ENCODE data around the gene LRP1.

The LRP1 gene

DNA sequence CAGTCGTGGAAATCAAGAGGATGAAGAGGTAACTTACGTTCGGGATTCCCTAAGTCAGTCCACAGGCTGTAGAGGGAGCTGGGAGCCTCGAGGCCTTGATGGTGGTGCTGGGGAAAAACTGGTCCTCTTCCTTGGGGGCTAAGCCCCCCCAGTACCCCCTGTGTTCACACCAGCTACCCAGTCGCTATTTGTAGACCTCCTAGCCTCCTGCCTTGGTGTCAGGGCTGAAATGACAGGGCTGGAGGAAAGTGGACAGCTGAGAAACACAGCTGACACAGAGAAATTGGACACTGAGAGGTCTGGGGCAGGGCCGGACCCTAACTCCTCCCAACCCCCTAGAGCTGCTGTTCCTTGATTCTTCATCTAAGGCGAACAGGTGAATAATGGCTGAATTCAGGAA lies 122.7 kb downstream of the LRP1 start, which contains the start of gene STAC3:
Gene STAC3, minus strand, starts transcription at position 232 of the 400 bp plus-strand sequence. CDS start 1,551 bp downstream, outside the sequence.
- CTCF ChIA-PET, result interaction anchor here (0.7 to 3.4 kb wide), 3 partner anchors 12 to 75 kb away, joined by 4 to 18 read pairs (median 6); no protein-coding TSS in a partner anchor
- DNase-seq (ENCODE audit: extremely low spot score), result no peak

DNA sequence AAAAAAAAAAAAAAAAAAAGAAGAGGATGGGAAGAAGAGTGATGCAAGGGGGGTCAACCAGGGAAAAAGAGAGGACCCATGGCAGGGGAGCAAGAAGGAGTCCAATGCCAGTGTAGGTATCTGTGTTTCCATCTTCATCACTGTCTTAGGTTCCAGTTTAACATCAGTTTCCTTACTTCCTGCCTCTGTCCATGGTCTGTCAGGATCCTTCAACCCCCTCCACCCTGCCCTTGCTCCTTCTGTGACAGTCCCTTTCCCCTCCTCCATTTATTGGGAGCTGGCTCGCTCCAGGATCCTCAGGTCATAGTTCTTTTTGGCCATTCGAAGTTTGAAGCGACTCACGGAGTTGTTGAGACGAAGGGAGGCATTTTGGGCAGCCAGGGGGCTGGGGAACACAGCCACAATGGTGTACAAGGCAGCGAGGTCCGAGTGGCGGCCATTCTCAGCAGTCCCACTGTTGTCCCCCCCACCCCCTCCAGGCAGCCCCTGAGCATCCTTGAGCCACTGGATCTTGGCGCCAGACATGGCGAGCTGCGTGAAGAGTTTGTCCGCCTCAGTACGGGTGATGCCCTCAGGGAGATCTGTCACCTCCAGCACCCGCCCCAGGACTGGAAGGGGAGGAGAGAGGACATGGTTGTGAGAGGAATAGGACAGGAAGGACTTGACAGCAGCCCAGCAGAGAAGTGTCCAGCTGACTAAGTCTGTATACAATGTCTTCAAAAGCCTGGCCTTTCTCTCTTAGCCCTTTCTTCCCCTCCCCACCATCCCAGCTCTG lies 126.4 kb downstream of the LRP1 start:
- ChIA-PET POLR2A (no interaction called here), CTCF (no interaction called here)
- DNase-seq (ENCODE audit: extremely low spot score), result no peak
- no peak for TF ChIP-seq NFRKB (IDR thresholded peaks at IDR 0.05)
- no peak for TF ChIP-seq ARNT (IDR thresholded peaks at IDR 0.05)
- TF ChIP-seq ZNF384 (IDR thresholded peaks at IDR 0.05), result no peak
- TF ChIP-seq BHLHE40 (IDR thresholded peaks at IDR 0.05; ENCODE audit: borderline replicate concordance), result no peak
- TF ChIP-seq FOXA1 (IDR thresholded peaks at IDR 0.05), result no peak
- no peak for TF ChIP-seq ELF4 (IDR thresholded peaks at IDR 0.05)
- TF ChIP-seq HDGF (IDR thresholded peaks at IDR 0.05; ENCODE audit: borderline replicate concordance), result no peak
- TF ChIP-seq FOXK2 (IDR thresholded peaks at IDR 0.05), result no peak
- TF ChIP-seq L3MBTL2 (conservative IDR thresholded peaks at IDR 0.05), result no peak
- no peak for TF ChIP-seq SUZ12 (IDR thresholded peaks at IDR 0.05)
- TF ChIP-seq FOXM1 (IDR thresholded peaks at IDR 0.05; ENCODE audit: borderline replicate concordance), result no peak
- no peak for TF ChIP-seq LEF1 (IDR thresholded peaks at IDR 0.05; ENCODE audit: borderline replicate concordance)
- TF ChIP-seq TARDBP (IDR thresholded peaks at IDR 0.05), result no peak
- no peak for TF ChIP-seq SP1 (IDR thresholded peaks at IDR 0.05)
- TF ChIP-seq, protein P1, sequence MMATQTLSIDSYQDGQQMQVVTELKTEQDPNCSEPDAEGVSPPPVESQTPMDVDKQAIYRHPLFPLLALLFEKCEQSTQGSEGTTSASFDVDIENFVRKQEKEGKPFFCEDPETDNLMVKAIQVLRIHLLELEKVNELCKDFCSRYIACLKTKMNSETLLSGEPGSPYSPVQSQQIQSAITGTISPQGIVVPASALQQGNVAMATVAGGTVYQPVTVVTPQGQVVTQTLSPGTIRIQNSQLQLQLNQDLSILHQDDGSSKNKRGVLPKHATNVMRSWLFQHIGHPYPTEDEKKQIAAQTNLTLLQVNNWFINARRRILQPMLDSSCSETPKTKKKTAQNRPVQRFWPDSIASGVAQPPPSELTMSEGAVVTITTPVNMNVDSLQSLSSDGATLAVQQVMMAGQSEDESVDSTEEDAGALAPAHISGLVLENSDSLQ (IDR thresholded peaks at IDR 0.05), result no peak
- no peak for TF ChIP-seq CTBP1 (IDR thresholded peaks at IDR 0.05; ENCODE audit: borderline replicate concordance)

More for the DNA sequence above, 122.7 kb downstream of the LRP1 start, which contains the start of gene STAC3:
- TF ChIP-seq TARDBP (IDR thresholded peaks at IDR 0.05) (no peak), LEF1 (IDR thresholded peaks at IDR 0.05; ENCODE audit: borderline replicate concordance) (no peak), SP1 (IDR thresholded peaks at IDR 0.05) (no peak), FOXK2 (IDR thresholded peaks at IDR 0.05) (no peak), NFRKB (IDR thresholded peaks at IDR 0.05) (no peak)
- TF ChIP-seq, protein P1 (IDR thresholded peaks at IDR 0.05), result no peak
- POLR2A ChIA-PET, result interaction anchor here (0.7 to 3.2 kb wide), 4 partner anchors 8 to 203 kb away, joined by 3 to 13 read pairs (median 3); partner anchors contain the start of genes INHBE, NXPH4 and SHMT2

DNA sequence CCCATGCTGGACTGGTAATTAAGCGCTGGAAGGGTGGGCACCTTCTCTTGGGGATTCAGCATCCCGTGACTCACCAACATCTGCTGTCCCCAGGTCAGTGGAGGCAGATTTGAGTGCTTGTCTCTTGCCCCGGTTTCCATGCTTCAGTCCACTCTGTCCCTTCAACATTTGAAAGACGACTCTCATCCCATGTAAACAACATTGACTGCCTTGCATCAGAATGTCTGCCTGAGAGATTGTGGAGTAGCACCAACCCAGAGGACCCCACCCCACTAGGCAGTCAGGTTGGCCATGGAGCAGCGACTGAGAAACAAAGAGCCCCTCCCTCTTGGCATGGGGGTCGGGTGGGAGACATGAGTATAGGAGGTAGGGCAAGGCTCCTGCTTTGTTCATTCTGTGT lies 127.6 kb downstream of the LRP1 start:
- CTCF ChIA-PET, result no interaction called here
- TF ChIP-seq LEF1 (IDR thresholded peaks at IDR 0.05; ENCODE audit: borderline replicate concordance) (no peak), CTBP1 (IDR thresholded peaks at IDR 0.05; ENCODE audit: borderline replicate concordance) (no peak), ELF4 (IDR thresholded peaks at IDR 0.05) (no peak), SUZ12 (IDR thresholded peaks at IDR 0.05) (no peak), ZNF384 (IDR thresholded peaks at IDR 0.05) (no peak), HDGF (IDR thresholded peaks at IDR 0.05; ENCODE audit: borderline replicate concordance) (no peak)
- TF ChIP-seq, protein P1 (IDR thresholded peaks at IDR 0.05), result no peak
- DNase-seq (ENCODE audit: extremely low spot score), result no peak
- POLR2A ChIA-PET, result no interaction called here

DNA sequence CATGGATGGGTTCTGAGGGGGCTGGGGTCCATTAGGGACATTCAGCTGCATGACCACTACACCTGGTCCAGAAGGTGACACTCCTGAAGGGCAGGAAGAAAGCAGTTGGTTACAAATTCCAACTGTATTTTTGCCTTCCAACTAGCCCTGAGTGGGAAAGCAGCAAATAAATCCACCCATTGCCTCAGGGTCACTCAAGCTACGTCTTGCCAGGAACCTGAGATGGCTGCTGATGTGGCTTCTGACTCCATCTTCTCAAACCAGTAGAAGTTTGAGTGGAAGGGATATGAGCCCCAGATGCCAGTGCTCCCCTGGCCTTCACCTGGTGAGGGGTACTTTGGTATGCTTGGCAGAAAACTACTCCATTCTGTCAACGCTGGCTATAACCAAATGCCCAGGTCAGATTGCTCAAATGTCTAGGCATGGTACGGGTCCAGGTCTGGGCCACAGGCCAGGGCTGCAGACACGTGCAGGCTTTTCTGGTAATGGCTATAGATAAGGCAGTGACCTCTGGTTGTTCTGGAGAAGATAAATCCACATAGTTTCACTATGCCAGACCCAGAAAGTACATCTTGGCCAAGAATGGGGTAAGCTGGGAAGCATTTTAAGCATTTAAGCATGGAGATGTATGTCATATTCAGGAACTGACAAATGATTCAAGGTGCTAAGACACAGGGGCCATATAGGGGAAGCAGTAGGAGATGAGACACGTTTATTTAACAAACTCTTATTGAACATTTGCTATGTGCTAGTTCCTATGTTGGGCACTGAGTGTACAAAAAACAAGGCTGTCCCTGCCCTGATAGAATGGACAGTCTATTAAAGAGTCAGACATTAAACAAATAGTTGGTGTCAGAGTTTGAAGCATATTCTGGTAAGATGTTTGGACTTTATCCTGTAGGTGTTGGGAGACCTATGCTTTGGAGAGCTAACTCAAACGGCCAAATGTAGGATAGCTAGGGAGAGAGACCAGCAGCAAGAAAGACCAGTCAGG lies 131.0 kb downstream of the LRP1 start:
- ChIA-PET CTCF (interaction anchor here (0.6 to 2.5 kb wide), 2 partner anchors 8 to 17 kb away, joined by 3 to 11 read pairs; no protein-coding TSS in a partner anchor), POLR2A (no interaction called here)
- no peak for DNase-seq (ENCODE audit: extremely low spot score)
- TF ChIP-seq CTBP1 (IDR thresholded peaks at IDR 0.05; ENCODE audit: borderline replicate concordance) (no peak), BHLHE40 (IDR thresholded peaks at IDR 0.05; ENCODE audit: borderline replicate concordance) (no peak), FOXM1 (IDR thresholded peaks at IDR 0.05; ENCODE audit: borderline replicate concordance) (no peak)
- TF ChIP-seq, protein P1 (IDR thresholded peaks at IDR 0.05), result no peak

DNA sequence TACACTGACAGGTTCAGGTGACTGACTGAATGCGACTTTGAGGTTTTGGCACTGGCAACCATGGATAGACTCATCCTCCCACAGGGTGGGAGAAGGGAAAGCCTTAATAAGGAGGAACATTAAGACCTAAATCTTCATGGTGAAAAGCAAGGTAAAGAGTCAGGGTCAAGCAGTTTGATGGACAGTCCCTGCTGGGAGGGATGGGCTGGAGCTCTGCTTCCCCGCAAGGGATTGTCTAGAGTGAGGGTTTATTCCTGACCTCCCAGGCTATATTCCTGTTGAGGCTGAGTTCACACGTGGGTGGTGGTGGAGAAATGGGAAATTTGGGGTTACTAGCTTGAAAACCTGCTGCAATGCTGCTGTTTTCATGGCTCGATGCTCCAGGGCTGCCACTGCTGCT lies 132.1 kb downstream of the LRP1 start:
- no peak for DNase-seq (ENCODE audit: extremely low spot score)
- ChIA-PET CTCF (interaction anchor here (1.4 to 2.5 kb wide), 2 partner anchors 18 to 198 kb away, joined by 4 to 11 read pairs; no protein-coding TSS in a partner anchor), POLR2A (interaction anchor here (1.9 kb wide), 1 partner anchor 195 kb away, joined by 7 read pairs; the partner anchor contains the start of gene INHBE)
- TF ChIP-seq ARNT (IDR thresholded peaks at IDR 0.05), result no peak
- TF ChIP-seq SP1 (IDR thresholded peaks at IDR 0.05), result no peak

Measured in HEK293T (cell line).